Pons (tissue), 1 donor: Measurements from ENCODE around the gene SNTG2.

Source experiments
- DNase-seq: peaks from one replicate; pipeline ENCODE4 v3.0.0-alpha.2; 2016; ENCODE audit warnings: low spot score

The SNTG2 gene

GRCh38 chr2:1283020-1283801, 332.6 kb downstream of the SNTG2 start:
- no peak for DNase-seq

GRCh38 chr2:1283871-1284270, 333.2 kb downstream of the SNTG2 start:
- DNase-seq, result no peak

GRCh38 chr2:1286929-1287328, 336.3 kb downstream of the SNTG2 start:
- no peak for DNase-seq

GRCh38 chr2:1287427-1287826, 336.8 kb downstream of the SNTG2 start:
- no peak for DNase-seq

GRCh38 chr2:1294900-1295299, 344.3 kb downstream of the SNTG2 start:
- DNase-seq, result no peak

GRCh38 chr2:1295740-1296139, 345.1 kb downstream of the SNTG2 start:
- no peak for DNase-seq

GRCh38 chr2:1297372-1298159, 346.9 kb downstream of the SNTG2 start:
- DNase-seq, result no peak

GRCh38 chr2:1299043-1299442, 348.4 kb downstream of the SNTG2 start:
- no peak for DNase-seq

GRCh38 chr2:1300284-1300683, 349.6 kb downstream of the SNTG2 start:
- DNase-seq, result no peak

- no peak for DNase-seq
Measured at GRCh38 chr2:1301056-1301455, 350.4 kb downstream of the SNTG2 start.

GRCh38 chr2:1305342-1306013, 354.8 kb downstream of the SNTG2 start:
- no peak for DNase-seq

- DNase-seq, result no peak
Measured at GRCh38 chr2:1306014-1306686, 355.5 kb downstream of the SNTG2 start.

GRCh38 chr2:1306687-1307516, 356.3 kb downstream of the SNTG2 start:
- no peak for DNase-seq

- no peak for DNase-seq
Measured at GRCh38 chr2:1307670-1308069, 357.0 kb downstream of the SNTG2 start.

GRCh38 chr2:1308678-1309077, 358.0 kb downstream of the SNTG2 start:
- no peak for DNase-seq

- DNase-seq, result no peak
Measured at GRCh38 chr2:1309507-1309906, 358.9 kb downstream of the SNTG2 start.

- DNase-seq, result no peak
Measured at GRCh38 chr2:1310202-1310601, 359.6 kb downstream of the SNTG2 start.

GRCh38 chr2:1310866-1311265, 360.2 kb downstream of the SNTG2 start:
- no peak for DNase-seq

- DNase-seq, result no peak
Measured at GRCh38 chr2:1313240-1313924, 362.7 kb downstream of the SNTG2 start.

GRCh38 chr2:1314254-1314653, 363.6 kb downstream of the SNTG2 start:
- DNase-seq, result no peak
